Effector memory CD4-positive, alpha-beta T cell (primary cell): Measurements from ENCODE around the gene FANCC.

Experiments
- DNase-seq, 3 donors: peaks; one replicate each; pipeline ENCODE4 v3.0.0-alpha.2; 2020
- H3K27ac ChIP-seq: 2 replicates; pipeline ENCODE4 v1.7.0; 2013; ENCODE audit warnings: mild to moderate bottlenecking, low read length, moderate library complexity; ENCODE audit not compliant: insufficient read depth, poor library complexity, severe bottlenecking
- H3K27me3 ChIP-seq: replicated peaks from 2 replicates; pipeline ENCODE4 v1.7.0; 2013; ENCODE audit warnings: mild to moderate bottlenecking, low read length; ENCODE audit not compliant: insufficient read depth, control insufficient read depth, poor library complexity, severe bottlenecking
- H3K36me3 ChIP-seq: 2 replicates; pipeline ENCODE4 v1.7.0; 2013; ENCODE audit warnings: mild to moderate bottlenecking, low read length, moderate library complexity; ENCODE audit not compliant: control insufficient read depth, insufficient read depth
- H3K4me1 ChIP-seq: 2 replicates; pipeline ENCODE4 v1.7.0; 2013; ENCODE audit warnings: low read length, mild to moderate bottlenecking; ENCODE audit not compliant: control insufficient read depth, insufficient read depth, poor library complexity, severe bottlenecking
- H3K4me3 ChIP-seq: 2 replicates; pipeline ENCODE4 v1.7.0; 2013; ENCODE audit warnings: low read length, low read depth, mild to moderate bottlenecking; ENCODE audit not compliant: insufficient read depth, poor library complexity, severe bottlenecking
- H3K9me3 ChIP-seq: 2 replicates; pipeline ENCODE4 v1.7.0; 2013; ENCODE audit warnings: mild to moderate bottlenecking, low read length, moderate library complexity; ENCODE audit not compliant: control insufficient read depth

The FANCC gene

GRCh38 chr9:95165004-95165403 lies 152.5 kb downstream of the FANCC start:
- Histone ChIP-seq H3K9me3 (no peaks in the 10 kb centered on the region), H3K36me3 (no peaks in the 10 kb centered on the region), H3K27me3 (no peaks in the 10 kb centered on the region), H3K27ac (no peak overlapping the region), H3K4me1 (no peaks in the 10 kb centered on the region), H3K4me3 (no peak overlapping the region)
- DNase-seq: no peak

GRCh38 chr9:95157481-95158151 lies 159.9 kb downstream of the FANCC start:
- Histone ChIP-seq H3K4me3 (no peak overlapping the region), H3K36me3 (no peaks in the 10 kb centered on the region), H3K27me3 (no peaks in the 10 kb centered on the region), H3K4me1 (no peaks in the 10 kb centered on the region), H3K9me3 (no peaks in the 10 kb centered on the region), H3K27ac (no peak overlapping the region)
- DNase-seq: no peak

DNA sequence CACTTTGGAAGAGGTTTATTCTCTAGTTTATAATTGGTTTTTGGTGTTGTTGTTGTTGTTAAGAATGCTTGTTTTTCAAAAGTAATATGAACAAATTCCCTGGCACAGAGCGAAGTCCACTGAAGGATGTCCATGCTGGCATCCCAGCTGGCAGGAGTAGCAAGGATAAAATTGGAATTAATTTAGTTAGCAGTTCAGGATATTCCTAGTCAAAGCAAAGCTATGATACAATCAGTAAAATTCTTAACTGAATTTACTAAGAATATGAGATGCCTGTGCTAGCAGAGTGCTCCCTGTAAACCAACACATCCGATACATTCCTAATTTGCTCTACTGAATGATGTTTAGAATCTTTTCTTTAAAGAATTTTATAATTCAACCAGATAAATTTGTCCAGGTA lies 161.4 kb downstream of the FANCC start:
- no peak overlapping the region for H3K4me3 ChIP-seq
- no peaks in the 10 kb centered on the region for H3K27me3 ChIP-seq
- no peaks in the 10 kb centered on the region for H3K9me3 ChIP-seq
- H3K36me3 ChIP-seq: no peaks in the 10 kb centered on the region
- no peak for DNase-seq
- no peak overlapping the region for H3K27ac ChIP-seq
- no peaks in the 10 kb centered on the region for H3K4me1 ChIP-seq

DNA sequence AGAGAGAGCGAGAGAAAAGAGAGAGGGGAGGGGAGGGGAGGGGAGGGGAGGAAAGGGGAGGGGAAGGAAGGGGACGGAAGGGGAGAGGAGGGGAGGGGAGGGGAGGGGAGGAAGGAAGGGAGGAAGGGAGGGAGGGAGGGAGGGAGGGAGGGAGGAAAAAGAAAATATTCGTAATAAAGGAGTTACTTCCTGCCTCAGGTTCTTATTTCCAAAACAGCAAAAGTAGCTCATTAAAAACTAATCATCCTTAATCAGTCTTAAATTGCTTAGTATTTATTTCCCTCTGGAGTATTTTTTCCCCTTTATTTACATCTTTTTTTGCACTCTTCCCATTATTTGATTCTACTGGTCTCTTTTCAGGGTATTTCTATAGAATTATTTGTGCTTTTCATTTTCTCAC lies 162.3 kb downstream of the FANCC start:
- no peaks in the 10 kb centered on the region for H3K9me3 ChIP-seq

DNA sequence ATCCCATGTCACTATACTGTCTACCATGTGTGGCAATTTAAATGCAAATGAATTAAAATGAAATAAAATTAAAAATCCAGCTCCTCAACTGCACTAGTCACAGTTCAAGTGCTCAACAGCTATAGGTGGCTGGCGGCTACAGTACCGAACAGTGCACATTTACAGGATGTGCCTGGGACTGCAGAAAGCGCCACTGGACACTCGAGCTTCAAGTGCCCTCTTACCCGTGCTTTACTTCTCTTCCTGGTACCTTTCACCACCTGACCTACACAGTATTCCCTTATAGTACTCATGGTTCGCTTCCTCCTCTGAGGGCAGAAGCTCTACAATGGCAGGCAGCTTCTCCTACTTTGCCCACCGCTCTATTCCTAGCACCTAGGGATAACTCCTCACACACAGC lies 166.6 kb downstream of the FANCC start:
- H3K9me3 ChIP-seq: no peaks in the 10 kb centered on the region

More for the DNA sequence above, 162.3 kb downstream of the FANCC start:
- no peak overlapping the region for H3K27ac ChIP-seq
- H3K36me3 ChIP-seq: no peaks in the 10 kb centered on the region
- H3K27me3 ChIP-seq: no peaks in the 10 kb centered on the region
- no peak for DNase-seq
- H3K4me3 ChIP-seq: no peak overlapping the region
- H3K4me1 ChIP-seq: no peaks in the 10 kb centered on the region

DNA sequence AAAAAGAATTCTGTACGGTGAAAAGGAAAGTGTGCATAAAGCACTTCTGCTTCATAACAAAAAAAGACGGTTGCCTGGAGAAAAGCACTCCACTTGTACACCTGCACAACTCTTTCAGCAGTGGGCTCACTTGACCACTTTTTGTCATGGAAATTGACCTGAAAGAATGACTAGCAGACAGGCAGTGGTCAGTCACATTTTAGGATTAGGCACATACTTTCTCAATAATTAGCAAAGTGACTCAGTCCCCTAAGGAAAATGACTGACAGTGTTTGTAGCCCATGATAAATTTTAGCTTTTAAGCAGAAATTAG lies 169.3 kb downstream of the FANCC start:
- no peaks in the 10 kb centered on the region for H3K27me3 ChIP-seq
- no peaks in the 10 kb centered on the region for H3K36me3 ChIP-seq
- DNase-seq: no peak
- H3K4me3 ChIP-seq: no peak overlapping the region
- H3K27ac ChIP-seq: no peak overlapping the region
- no peaks in the 10 kb centered on the region for H3K4me1 ChIP-seq
- H3K9me3 ChIP-seq: no peaks in the 10 kb centered on the region

More for the DNA sequence above, 166.6 kb downstream of the FANCC start:
- Histone ChIP-seq H3K27ac (no peak overlapping the region), H3K36me3 (no peaks in the 10 kb centered on the region), H3K4me1 (no peaks in the 10 kb centered on the region), H3K27me3 (no peaks in the 10 kb centered on the region), H3K4me3 (no peak overlapping the region)
- no peak for DNase-seq

- Histone ChIP-seq H3K36me3 (no peaks in the 10 kb centered on the region), H3K9me3 (no peaks in the 10 kb centered on the region), H3K4me3 (no peak overlapping the region), H3K27me3 (no peaks in the 10 kb centered on the region), H3K27ac (no peak overlapping the region), H3K4me1 (no peaks in the 10 kb centered on the region)
- no peak for DNase-seq
Measured at GRCh38 chr9:95147452-95148207, 169.9 kb downstream of the FANCC start.

- Histone ChIP-seq H3K9me3 (no peaks in the 10 kb centered on the region), H3K36me3 (no peaks in the 10 kb centered on the region), H3K27ac (no peak overlapping the region), H3K4me3 (no peak overlapping the region), H3K27me3 (no peaks in the 10 kb centered on the region), H3K4me1 (no peaks in the 10 kb centered on the region)
- no peak for DNase-seq
Measured at GRCh38 chr9:95143591-95144561, 173.6 kb downstream of the FANCC start.

DNA sequence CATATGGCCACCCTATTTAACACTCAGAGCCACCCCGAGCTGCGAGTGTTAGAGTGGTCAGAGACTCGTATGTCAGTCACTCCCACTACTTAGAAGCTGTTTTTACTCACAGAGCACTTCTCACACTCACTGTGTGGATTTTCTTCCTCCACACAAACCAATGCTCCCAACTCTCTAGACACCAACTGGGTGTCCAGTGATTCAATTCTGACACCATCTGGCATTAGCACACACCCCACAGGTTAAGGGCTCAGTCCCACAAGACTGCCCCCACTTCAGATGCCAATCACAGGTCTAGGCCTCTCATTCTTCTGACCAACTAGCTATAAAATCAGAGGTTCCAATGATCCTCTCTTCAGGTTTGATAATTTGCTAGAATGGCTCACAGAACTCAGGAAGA lies 174.8 kb downstream of the FANCC start:
- H3K9me3 ChIP-seq: no peaks in the 10 kb centered on the region
- H3K27ac ChIP-seq: no peak overlapping the region
- H3K36me3 ChIP-seq: no peaks in the 10 kb centered on the region
- H3K4me1 ChIP-seq: no peaks in the 10 kb centered on the region
- H3K4me3 ChIP-seq: no peak overlapping the region
- DNase-seq: no peak
- no peaks in the 10 kb centered on the region for H3K27me3 ChIP-seq

DNA sequence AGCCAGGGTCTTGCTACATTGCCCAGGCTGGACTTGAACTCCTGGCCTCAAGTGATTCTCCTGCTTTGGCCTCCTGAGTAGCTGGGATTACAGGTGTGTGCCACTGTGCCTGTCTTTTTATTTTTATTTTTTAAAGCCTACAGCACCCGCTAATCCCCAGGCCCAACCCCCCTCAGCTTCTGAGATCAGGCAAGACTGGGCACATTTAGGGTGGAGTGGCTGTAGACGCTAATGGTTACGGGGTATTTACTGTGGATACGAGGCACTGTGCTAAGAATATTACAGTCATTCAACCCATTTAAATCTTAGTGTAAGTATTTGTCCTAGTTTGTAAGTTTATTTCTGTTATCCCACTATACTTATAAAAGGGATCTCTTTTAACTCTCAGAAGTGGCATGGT lies 175.2 kb downstream of the FANCC start:
- Histone ChIP-seq H3K27ac (no peak overlapping the region), H3K9me3 (no peaks in the 10 kb centered on the region), H3K4me3 (no peak overlapping the region), H3K27me3 (no peaks in the 10 kb centered on the region), H3K4me1 (no peaks in the 10 kb centered on the region), H3K36me3 (no peaks in the 10 kb centered on the region)
- DNase-seq: no peak
